ENCODE results near the gene ABHD15. TPM values are rescaled to one million over a fixed set of nuclear protein-coding genes. Genes with fewer than 3 reads are reported as not detected.

Gene ABHD15
- total and polyA plus RNA-seq, 9 of the 15 experiments (the other 6 are each of a cell fraction or from before 2014, with no cell fraction given), result 0.85 to 4.2 (median 2.1) TPM

- Histone ChIP-seq H3K4me1 (replicated peaks in 1 of 2; ENCODE audit: control insufficient read depth in 2 of 2, insufficient read depth in 2 of 2, low read length in 2 of 2) (peaks cover 0 to 5% of the 10 kb centered on the region in 2 experiments; a peak in 1 of 5 replicates), H4K20me1 (replicated peaks; ENCODE audit: control insufficient read depth, insufficient read depth, low read length) (no peaks in the 10 kb centered on the region), H3K79me2 (ENCODE audit: control insufficient read depth, insufficient read depth, low read length) (no peaks in the 10 kb centered on the region), H3K4me3 (no peak overlapping the region), H3K9me3 (replicated peaks; ENCODE audit: control insufficient read depth, insufficient read depth, low read depth, low read length) (no peaks in the 10 kb centered on the region), H3K9ac (ENCODE audit: insufficient read depth in 1 of 2, low read depth in 2 of 2, low read length in 2 of 2) (no peak overlapping the region), H3K4me2 (ENCODE audit: insufficient read depth, low read length) (no peak overlapping the region), H2AFZ (ENCODE audit: low read depth, low read length) (no peak overlapping the region), H3K27me3 (ENCODE audit: control insufficient read depth in 2 of 2, insufficient read depth in 2 of 2, low read length in 2 of 2) (0 out of 5 replicates have a peak, but pooled peaks cover 0 to under 1% of the 10 kb centered on the region in 2 experiments), H3K36me3 (ENCODE audit: control insufficient read depth, insufficient read depth, low read length) (peaks cover 4% of the 10 kb centered on the region; the same call in 1 of the 3 replicates), H3K27ac (ENCODE audit: extremely low read depth, low read depth, low read length) (no peak overlapping the region), H3K9me1 (ENCODE audit: control insufficient read depth, insufficient read depth, low read length) (no peaks in the 10 kb centered on the region)
- POLR2A ChIA-PET, result interaction anchor here (0.6 kb wide), 1 partner anchor 18 kb away, joined by 3 read pairs; no protein-coding TSS in a partner anchor
- in situ Hi-C loops (cut with MboI) (no loop called here), intact Hi-C loops (cut with micrococcal nuclease) (no loop called here)
- CTCF ChIA-PET (ENCODE audit: low intra/inter-chr PET ratio), result no interaction called here
- ATAC-seq (no peak), FAIRE-seq (peak; percentile 37), DNase-seq (ENCODE audit: extremely low read depth in 1 of 4, low spot score in 3 of 4) (no peak)
- 44% methylated on average over 5 of the region's 5 CpGs for WGBS (ENCODE audit: insufficient coverage, low coverage, missing lambda C conversion rate)
- TF ChIP-seq POLR3A (IDR thresholded peaks at IDR 0.05; ENCODE audit: borderline replicate concordance, extremely low read depth, insufficient read depth, insufficient read length), result no peak
- peak; percentile 65 for TF ChIP-seq RFX1 (IDR thresholded peaks at IDR 0.05)
- no peak for TF ChIP-seq ZBED1 (IDR thresholded peaks at IDR 0.05)
- no TSS peak for BruUV-seq (replicated peaks)
These were observed 17.5 kb downstream of the ABHD15 start for GRCh38 chr17:29549177-29549923.

GRCh38 chr17:29546830-29547229, 20.0 kb downstream of the ABHD15 start:
- H3K4me3 ChIP-seq, result no peak overlapping the region
- H2AFZ ChIP-seq (ENCODE audit: low read depth, low read length), result no peak overlapping the region
- no peak for TF ChIP-seq CEBPG (CRISPR knock-in tag; IDR thresholded peaks at IDR 0.05)
- TF ChIP-seq CEBPG (tag; conservative IDR thresholded peaks at IDR 0.05 in 1 of 2, IDR thresholded peaks at IDR 0.05 in 1 of 2), result peak; percentile 83 to 89
- peak; percentile 46; the same call in 1 of the 2 replicates for TF ChIP-seq ATF3 (IDR thresholded peaks at IDR 0.05)
- TF ChIP-seq ATF3 (CRISPR knock-in tag; conservative IDR thresholded peaks at IDR 0.05), result no peak
- TF ChIP-seq CEBPB (tag; IDR thresholded peaks at IDR 0.05), result peak; percentile 82
- no peak for TF ChIP-seq ZSCAN29 (IDR thresholded peaks at IDR 0.05)
- CTCF ChIA-PET (ENCODE audit: low intra/inter-chr PET ratio), result no interaction called here
- 73% methylated on average over 1 of the region's 1 CpG for WGBS (ENCODE audit: insufficient coverage, low coverage, missing lambda C conversion rate)
- H3K9me3 ChIP-seq (replicated peaks; ENCODE audit: control insufficient read depth, insufficient read depth, low read depth, low read length), result no peaks in the 10 kb centered on the region
- H4K20me1 ChIP-seq (replicated peaks; ENCODE audit: control insufficient read depth, insufficient read depth, low read length), result no peaks in the 10 kb centered on the region
- H3K9me1 ChIP-seq (ENCODE audit: control insufficient read depth, insufficient read depth, low read length), result no peaks in the 10 kb centered on the region
- intact Hi-C loops (cut with micrococcal nuclease) (no loop called here), in situ Hi-C loops (cut with MboI) (no loop called here)
- H3K79me2 ChIP-seq (ENCODE audit: control insufficient read depth, insufficient read depth, low read length), result no peaks in the 10 kb centered on the region
- H3K27me3 ChIP-seq (ENCODE audit: control insufficient read depth in 2 of 2, insufficient read depth in 2 of 2, low read length in 2 of 2), result no peaks in the 10 kb centered on the region
- H3K27ac ChIP-seq (ENCODE audit: extremely low read depth, low read depth, low read length), result no peak overlapping the region
- no peak overlapping the region for H3K9ac ChIP-seq (ENCODE audit: insufficient read depth in 1 of 2, low read depth in 2 of 2, low read length in 2 of 2)
- DNase-seq (ENCODE audit: extremely low read depth in 1 of 4, low spot score in 3 of 4), result no peak
- no peak for ATAC-seq
- POLR2A ChIA-PET, result no interaction called here
- no peak overlapping the region for H3K4me2 ChIP-seq (ENCODE audit: insufficient read depth, low read length)
- no peak for FAIRE-seq
- BruUV-seq (replicated peaks), result no TSS peak
- peaks cover 25% of the 10 kb centered on the region for H3K36me3 ChIP-seq (ENCODE audit: control insufficient read depth, insufficient read depth, low read length)
- H3K4me1 ChIP-seq (replicated peaks in 1 of 2; ENCODE audit: control insufficient read depth in 2 of 2, insufficient read depth in 2 of 2, low read length in 2 of 2), result no peaks in the 10 kb centered on the region
